Activated T-helper 2 cell treated with anti-CD3 and anti-CD28 coated beads, Interferon-gamma antibody, Interleukin-2, Interleukin-4, amounts not matched to agents 10 μg/mL and 5 μg/mL and 100 μg/mL, durations not matched to agents 14 hours and 24 hours and 36 hours (primary cell): Measurements from ENCODE around the gene SNRNP27. TPM values are rescaled to one million over a fixed set of nuclear protein-coding genes. Genes with fewer than 3 reads are reported as not detected.
"Not testable (repeated sequence)": the region's sequence is repeated elsewhere in the genome, so short reads cannot be mapped to it uniquely, and the experiment has no call there.

Experiments
- DNase-seq: peaks from one replicate; pipeline ENCODE4 v3.0.0; 2021; ENCODE audit warnings: low spot score
- H3K27ac Mint-ChIP-seq: one replicate; pipeline ENCODE4 v1.8.0; 2021; ENCODE audit warnings: mixed read lengths
- H3K27me3 Mint-ChIP-seq: one replicate; pipeline ENCODE4 v1.8.0; 2021; ENCODE audit warnings: low read depth, mixed read lengths
- H3K36me3 Mint-ChIP-seq: one replicate; pipeline ENCODE4 v1.8.0; 2021; ENCODE audit warnings: low read depth, mixed read lengths
- H3K4me1 Mint-ChIP-seq: one replicate; pipeline ENCODE4 v1.8.0; 2021; ENCODE audit warnings: low read depth, mixed read lengths
- H3K4me3 Mint-ChIP-seq: one replicate; pipeline ENCODE4 v1.8.0; 2021; ENCODE audit warnings: low read depth, mild to moderate bottlenecking, moderate library complexity, mixed read lengths
- H3K9me3 Mint-ChIP-seq: one replicate; pipeline ENCODE4 v1.8.0; 2021; ENCODE audit warnings: mixed read lengths
- intact Hi-C: fragments of 100-400 bp; cut with micrococcal nuclease; formaldehyde crosslinking; loops from one replicate; pipeline ENCODE4 v1.15.1; 2023
- total RNA-seq: library from RNA; stranded (reverse); gene quantifications from 2 replicates; pipeline ENCODE4 v1.2.3, GENCODE V29; 2022

SNRNP27 gene
- total RNA-seq, 1 donor from 2014 or later, result 62.6 TPM

- H3K27ac Mint-ChIP-seq, result peak overlapping the region; percentile 97
- DNase-seq, result not testable (repeated sequence)
- intact Hi-C loops, result loop anchor here (2.0 to 5.0 kb wide), 3 partner anchors 22 to 171 kb away; partner anchors contain the start of genes ANXA4 and MXD1
These were observed 825 bp upstream of the SNRNP27 start for GRCh38 chr2:69892838-69893424.

GRCh38 chr2:69894737-69895136 is 981 bp downstream of the SNRNP27 start:
- DNase-seq, H3K9me3 Mint-ChIP-seq, H3K27me3 Mint-ChIP-seq: not testable (repeated sequence)
- H3K4me3 Mint-ChIP-seq, result peak overlapping the region; percentile 98
- H3K4me1 Mint-ChIP-seq, result peaks cover 29% of the 10 kb centered on the region
- H3K36me3 Mint-ChIP-seq, result peaks cover 51% of the 10 kb centered on the region
- peak overlapping the region; percentile 97 for H3K27ac Mint-ChIP-seq
- intact Hi-C loops, result loop anchor here (5.0 kb wide), 2 partner anchors 152 to 172 kb away; partner anchors contain the start of gene ANXA4

More at GRCh38 chr2:69892838-69893424, 825 bp upstream of the SNRNP27 start:
- H3K4me3 Mint-ChIP-seq, result peak overlapping the region; percentile 98
- not testable (repeated sequence) for H3K9me3 Mint-ChIP-seq, H3K27me3 Mint-ChIP-seq
- H3K4me1 Mint-ChIP-seq, result peaks cover 23% of the 10 kb centered on the region
- peaks cover 35% of the 10 kb centered on the region for H3K36me3 Mint-ChIP-seq

- H3K27me3 Mint-ChIP-seq, result no peaks in the 10 kb centered on the region
- intact Hi-C loops, result no loop called here
- peaks cover 39% of the 10 kb centered on the region for H3K4me1 Mint-ChIP-seq
- no peak for DNase-seq
- H3K27ac Mint-ChIP-seq, result peak overlapping the region; percentile 86
- H3K9me3 Mint-ChIP-seq, result no peaks in the 10 kb centered on the region
- H3K4me3 Mint-ChIP-seq, result peak overlapping the region; percentile 84
- H3K36me3 Mint-ChIP-seq, result peaks cover 81% of the 10 kb centered on the region
These were observed 8.6 kb downstream of the SNRNP27 start for GRCh38 chr2:69902213-69902922.

GRCh38 chr2:69907216-69907615 is 13.5 kb downstream of the SNRNP27 start:
- no peak for DNase-seq
- intact Hi-C loops, result no loop called here
- Mint-ChIP-seq H3K9me3 (no peaks in the 10 kb centered on the region), H3K36me3 (peaks cover 70% of the 10 kb centered on the region), H3K4me3 (no peak overlapping the region), H3K4me1 (peaks cover 23% of the 10 kb centered on the region), H3K27ac (no peak overlapping the region), H3K27me3 (no peaks in the 10 kb centered on the region)

GRCh38 chr2:69911985-69912563 is 18.3 kb downstream of the SNRNP27 start:
- Mint-ChIP-seq H3K4me1 (peaks cover 25% of the 10 kb centered on the region), H3K4me3 (no peak overlapping the region), H3K9me3 (no peaks in the 10 kb centered on the region), H3K36me3 (peaks cover 46% of the 10 kb centered on the region), H3K27me3 (no peaks in the 10 kb centered on the region), H3K27ac (no peak overlapping the region)
- no peak for DNase-seq
- intact Hi-C loops, result loop anchor here (2.0 kb wide), 1 partner anchor 391 kb away; the partner anchor contains the start of gene FAM136A

- peaks cover 39% of the 10 kb centered on the region for H3K36me3 Mint-ChIP-seq
- peak overlapping the region; percentile 91 for H3K27ac Mint-ChIP-seq
- DNase-seq, result peak; percentile 100
- no peaks in the 10 kb centered on the region for H3K27me3 Mint-ChIP-seq
- peak overlapping the region; percentile 83 for H3K4me3 Mint-ChIP-seq
- H3K9me3 Mint-ChIP-seq, result no peaks in the 10 kb centered on the region
- intact Hi-C loops, result loop anchor here (1.0 to 2.0 kb wide), 9 partner anchors 22 to 378 kb away; partner anchors contain the start of genes PCBP1, SNRNP27, SNRPG and TIA1
- peaks cover 36% of the 10 kb centered on the region for H3K4me1 Mint-ChIP-seq
These were observed 20.6 kb downstream of the SNRNP27 start for GRCh38 chr2:69914164-69914949.

GRCh38 chr2:69914950-69915945 is 21.5 kb downstream of the SNRNP27 start, which contains the start of gene MXD1:
TSS of gene MXD1 (plus strand) at chr2:69915109. CDS start at chr2:69915331, 222 bp downstream.
- H3K9me3 Mint-ChIP-seq, result no peaks in the 10 kb centered on the region
- peak within 1 kb of the TSS; percentile 83 for H3K4me3 Mint-ChIP-seq
- intact Hi-C loops, result loop anchor here (1.0 to 2.0 kb wide), 9 partner anchors 22 to 378 kb away; partner anchors contain the start of genes PCBP1, SNRNP27, SNRPG and TIA1
- H3K27ac Mint-ChIP-seq, result peak within 1 kb of the TSS; percentile 91
- H3K4me1 Mint-ChIP-seq, result peaks cover 36% of the 10 kb centered on the region
- DNase-seq, result peak; percentile 20
- no peaks in the 10 kb centered on the region for H3K27me3 Mint-ChIP-seq
- H3K36me3 Mint-ChIP-seq, result peaks cover 37% of the 10 kb centered on the region

GRCh38 chr2:69916106-69916505 is 22.4 kb downstream of the SNRNP27 start:
- Mint-ChIP-seq H3K9me3 (no peaks in the 10 kb centered on the region), H3K4me3 (peak overlapping the region; percentile 82), H3K36me3 (peaks cover 39% of the 10 kb centered on the region), H3K27me3 (no peaks in the 10 kb centered on the region), H3K27ac (peak overlapping the region; percentile 51), H3K4me1 (peaks cover 38% of the 10 kb centered on the region)
- no peak for DNase-seq
- intact Hi-C loops, result no loop called here

- H3K27me3 Mint-ChIP-seq, result no peaks in the 10 kb centered on the region
- no peak for DNase-seq
- no peaks in the 10 kb centered on the region for H3K9me3 Mint-ChIP-seq
- no peak overlapping the region for H3K27ac Mint-ChIP-seq
- H3K4me3 Mint-ChIP-seq, result no peak overlapping the region
- intact Hi-C loops, result no loop called here
- peaks cover 41% of the 10 kb centered on the region for H3K36me3 Mint-ChIP-seq
- H3K4me1 Mint-ChIP-seq, result peaks cover 32% of the 10 kb centered on the region
These were observed 24.1 kb downstream of the SNRNP27 start for GRCh38 chr2:69917852-69918251.

GRCh38 chr2:69918401-69918800 is 24.6 kb downstream of the SNRNP27 start:
- intact Hi-C loops, result no loop called here
- no peaks in the 10 kb centered on the region for H3K9me3 Mint-ChIP-seq
- no peak for DNase-seq
- no peak overlapping the region for H3K27ac Mint-ChIP-seq
- H3K36me3 Mint-ChIP-seq, result peaks cover 47% of the 10 kb centered on the region
- H3K27me3 Mint-ChIP-seq, result no peaks in the 10 kb centered on the region
- H3K4me3 Mint-ChIP-seq, result no peak overlapping the region
- peaks cover 34% of the 10 kb centered on the region for H3K4me1 Mint-ChIP-seq

- Mint-ChIP-seq H3K4me3 (no peak overlapping the region), H3K9me3 (no peaks in the 10 kb centered on the region), H3K36me3 (peaks cover 55% of the 10 kb centered on the region), H3K4me1 (peaks cover 25% of the 10 kb centered on the region), H3K27ac (no peak overlapping the region), H3K27me3 (no peaks in the 10 kb centered on the region)
- DNase-seq, result no peak
- intact Hi-C loops, result no loop called here
These were observed 29.4 kb downstream of the SNRNP27 start for GRCh38 chr2:69923116-69923515.
